Caco-2 (cell line): ENCODE results near the gene SLC19A3. TPM values are rescaled to one million over a fixed set of nuclear protein-coding genes. Genes with fewer than 3 reads are reported as not detected.
A peak's percentile ranks its signal among the peaks of the same experiment; 100 is the strongest.

Source experiments
- BruUV-seq: library from RNA; stranded (reverse); fragments of 400-500 nt; replicated peaks from 2 replicates; lab custom pipeline; 2021; lab: Mats Ljungman, UMichigan
- CTCF ChIA-PET: fragments of 300-600 bp; sonication (Branson Sonifier 250); formaldehyde crosslinking; loops from one replicate; lab custom pipeline; 2022; ENCODE audit warnings: antibody characterized with exemption; lab: Charles Lee
- POLR2A ChIA-PET: fragments of 300-600 bp; sonication (Branson Sonifier 250); formaldehyde crosslinking; loops from one replicate; lab custom pipeline; 2022; ENCODE audit warnings: antibody characterized with exemption; lab: Charles Lee
- DNase-seq, 2 experiments: peaks; one replicate each; pipeline versions ENCODE4 v3.0.0 to v3.0.0-alpha.2; 2020 to 2022
- H3K27me3 ChIP-seq: replicated peaks from 2 replicates; pipeline ENCODE4 v1.6.0; 2011; ENCODE audit warnings: low read length; ENCODE audit not compliant: control insufficient read depth, insufficient read depth
- H3K36me3 ChIP-seq: 2 replicates; pipeline ENCODE4 v1.5.1; 2011; ENCODE audit warnings: low read length; ENCODE audit not compliant: control insufficient read depth, insufficient read depth
- H3K4me1 ChIP-seq: fragments of 250-450 bp; sonication (Bioruptor Pico); 2 replicates; pipeline ENCODE4 v1.5.1; 2020; ENCODE audit warnings: mild to moderate bottlenecking
- H3K4me3 ChIP-seq: 2 replicates; pipeline ENCODE4 v1.5.1; 2011; ENCODE audit warnings: low read depth, mild to moderate bottlenecking, control low read depth, low read length
- H3K9me3 ChIP-seq: fragments of 250-450 bp; sonication (Bioruptor Pico); 2 replicates; pipeline ENCODE4 v1.5.1; 2020; ENCODE audit warnings: mild to moderate bottlenecking, moderate library complexity
- H3K27ac Mint-ChIP-seq: one replicate; pipeline ENCODE4 v1.8.0; 2022; ENCODE audit warnings: mixed read lengths; ENCODE audit not compliant: unreplicated experiment
- H3K27me3 Mint-ChIP-seq: one replicate; pipeline ENCODE4 v1.8.0; 2022; ENCODE audit warnings: mixed read lengths; ENCODE audit not compliant: insufficient read depth, unreplicated experiment
- H3K36me3 Mint-ChIP-seq: one replicate; pipeline ENCODE4 v1.8.0; 2022; ENCODE audit warnings: mild to moderate bottlenecking, mixed read lengths; ENCODE audit not compliant: insufficient read depth, unreplicated experiment
- H3K4me1 Mint-ChIP-seq: one replicate; pipeline ENCODE4 v1.8.0; 2022; ENCODE audit warnings: low read depth, mixed read lengths; ENCODE audit not compliant: unreplicated experiment
- H3K4me3 Mint-ChIP-seq: one replicate; pipeline ENCODE4 v1.8.0; 2022; ENCODE audit warnings: mild to moderate bottlenecking, moderate library complexity, mixed read lengths; ENCODE audit not compliant: unreplicated experiment
- H3K9me3 Mint-ChIP-seq: one replicate; pipeline ENCODE4 v1.8.0; 2022; ENCODE audit warnings: mixed read lengths; ENCODE audit not compliant: unreplicated experiment
- CTCF ChIP-seq, 2 experiments: fragments of 200-600 bp in 1 of 2; IDR thresholded peaks; 1 replicate in 1 of 2; 2 replicates in 1 of 2; pipeline versions ENCODE4 v1.5.1 to v1.8.0; 2011 to 2022; ENCODE audit warnings: antibody characterized with exemption in 1 of 2, control low read depth in 1 of 2, inconsistent platforms in 1 of 2, low read depth in 1 of 2, low read length in 1 of 2, mild to moderate bottlenecking in 1 of 2, moderate library complexity in 1 of 2; ENCODE audit not compliant: insufficient read depth in 1 of 2, severe bottlenecking in 1 of 2, unreplicated experiment in 1 of 2
- intact Hi-C: fragments of 100-400 bp; cut with micrococcal nuclease; formaldehyde crosslinking; loops from one replicate; pipeline ENCODE4 v1.10.0; 2022; ENCODE audit not compliant: unreplicated experiment
- total RNA-seq: library from RNA; stranded (reverse); gene quantifications from 2 replicates; pipeline ENCODE4 v1.2.3, GENCODE V29; 2022

The SLC19A3 gene
- total RNA-seq, 1 experiment from 2014 or later = 98.5 TPM

- H3K4me3 ChIP-seq = no peak overlapping the region
- CTCF ChIA-PET = no interaction called here
- Mint-ChIP-seq H3K27ac (peak overlapping the region; percentile 37), H3K4me1 (peaks cover 12% of the 10 kb centered on the region), H3K27me3 (no peaks in the 10 kb centered on the region), H3K4me3 (no peak overlapping the region), H3K36me3 (peaks cover 10% of the 10 kb centered on the region), H3K9me3 (peaks cover 9% of the 10 kb centered on the region)
- no peak for DNase-seq
- no peak for TF ChIP-seq CTCF (IDR thresholded peaks at IDR 0.05; ENCODE audit: insufficient read depth in 1 of 2, low read depth in 1 of 2, low read length in 1 of 2, severe bottlenecking in 1 of 2, unreplicated experiment in 1 of 2)
- peaks cover 11% of the 10 kb centered on the region for H3K4me1 ChIP-seq
- no peaks in the 10 kb centered on the region for H3K27me3 ChIP-seq
- BruUV-seq = no TSS peak
- POLR2A ChIA-PET = no interaction called here
- H3K36me3 ChIP-seq = no peaks in the 10 kb centered on the region
- intact Hi-C loops = loop anchor here (5.0 kb wide), 3 partner anchors 47 to 248 kb away; no protein-coding TSS in a partner anchor
- H3K9me3 ChIP-seq = no peaks in the 10 kb centered on the region
These were observed 62.4 kb downstream of the SLC19A3 start for GRCh38 chr2:227655454-227655853.

GRCh38 chr2:227654426-227654825, 63.4 kb downstream of the SLC19A3 start:
- peaks cover 12% of the 10 kb centered on the region for H3K4me1 Mint-ChIP-seq
- Histone ChIP-seq H3K9me3 (no peaks in the 10 kb centered on the region), H3K36me3 (no peaks in the 10 kb centered on the region), H3K4me1 (peaks cover 15% of the 10 kb centered on the region), H3K4me3 (no peak overlapping the region), H3K27me3 (no peaks in the 10 kb centered on the region)
- no peak for TF ChIP-seq CTCF (IDR thresholded peaks at IDR 0.05; ENCODE audit: insufficient read depth in 1 of 2, low read depth in 1 of 2, low read length in 1 of 2, severe bottlenecking in 1 of 2, unreplicated experiment in 1 of 2)
- DNase-seq = no peak
- intact Hi-C loops = no loop called here
- H3K36me3 Mint-ChIP-seq = peaks cover 10% of the 10 kb centered on the region
- no TSS peak for BruUV-seq
- ChIA-PET CTCF (no interaction called here), POLR2A (no interaction called here)
- no peaks in the 10 kb centered on the region for H3K27me3 Mint-ChIP-seq
- H3K27ac Mint-ChIP-seq = no peak overlapping the region
- peaks cover 9% of the 10 kb centered on the region for H3K9me3 Mint-ChIP-seq
- H3K4me3 Mint-ChIP-seq = no peak overlapping the region

- H3K27ac Mint-ChIP-seq = peak overlapping the region; percentile 53
- peaks cover 9% of the 10 kb centered on the region for H3K9me3 Mint-ChIP-seq
- peak in 1 of 2 experiments; percentile 9 for DNase-seq
- Histone ChIP-seq H3K4me1 (peaks cover 22% of the 10 kb centered on the region), H3K4me3 (no peak overlapping the region), H3K36me3 (no peaks in the 10 kb centered on the region), H3K27me3 (no peaks in the 10 kb centered on the region), H3K9me3 (no peaks in the 10 kb centered on the region)
- CTCF ChIA-PET = interaction anchor here (1.6 kb wide), 1 partner anchor 9 kb away, joined by 5 read pairs; no protein-coding TSS in a partner anchor
- TF ChIP-seq CTCF (IDR thresholded peaks at IDR 0.05; ENCODE audit: insufficient read depth in 1 of 2, low read depth in 1 of 2, low read length in 1 of 2, severe bottlenecking in 1 of 2, unreplicated experiment in 1 of 2) = no peak
- peaks cover 12% of the 10 kb centered on the region for H3K4me1 Mint-ChIP-seq
- H3K27me3 Mint-ChIP-seq = no peaks in the 10 kb centered on the region
- POLR2A ChIA-PET = no interaction called here
- intact Hi-C loops = loop anchor here (1.0 kb wide), 1 partner anchor 9 kb away; no protein-coding TSS in a partner anchor
- no peak overlapping the region for H3K4me3 Mint-ChIP-seq
- H3K36me3 Mint-ChIP-seq = peaks cover 10% of the 10 kb centered on the region
- BruUV-seq = no TSS peak
These were observed 64.4 kb downstream of the SLC19A3 start for GRCh38 chr2:227653419-227653818.
